ENCODE measurements around the gene RTL1. TPM values are rescaled to one million over a fixed set of nuclear protein-coding genes. Genes with fewer than 3 reads are reported as not detected.

RTL1 gene
- total and polyA plus RNA-seq, 2 of the 13 experiments (the other 11 are each of a cell fraction or from before 2014, with no cell fraction given): not detected

DNA sequence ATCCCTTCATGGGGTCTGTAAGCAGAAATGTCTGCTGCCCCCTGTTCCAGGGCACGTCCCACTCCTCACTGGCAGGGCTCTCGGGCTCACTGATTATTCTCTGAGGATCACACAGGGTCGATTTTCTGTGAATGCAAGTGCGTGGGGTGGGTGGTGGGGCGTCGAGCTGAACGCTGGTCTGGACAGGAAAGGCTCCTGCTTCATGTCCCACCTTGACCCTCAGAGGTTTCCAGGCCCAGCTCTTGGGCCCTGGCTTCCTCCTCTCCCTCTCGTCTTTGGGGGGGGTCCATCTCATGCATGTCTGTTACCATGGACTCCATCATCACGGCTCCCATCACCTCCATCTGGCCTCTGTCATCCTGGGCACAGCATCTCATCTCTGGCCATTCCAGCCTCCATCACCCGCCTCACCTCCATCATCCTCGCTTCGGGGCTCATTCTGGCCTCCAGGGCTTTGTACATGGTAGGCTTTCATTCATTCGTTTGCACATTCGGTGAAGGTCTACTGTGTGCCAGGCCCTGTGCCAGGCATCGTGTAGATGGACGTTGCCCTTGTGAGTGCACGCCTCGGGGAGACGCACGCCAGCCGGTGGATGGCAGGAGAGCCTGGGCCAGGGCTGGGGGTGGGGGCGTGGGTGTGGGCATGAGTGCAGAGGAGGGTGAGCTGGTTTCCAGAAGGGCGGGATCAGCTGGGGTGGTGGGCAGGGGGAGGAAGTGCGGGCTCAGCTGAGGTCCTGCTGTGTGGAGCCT is 34.7 kb downstream of the RTL1 start:
- CTCF ChIA-PET (ENCODE audit: low intra/inter-chr PET ratio, low total read pairs): no interaction called here
- Histone ChIP-seq H3K27ac (ENCODE audit: extremely low read length, insufficient read depth, low read length) (no peak overlapping the region), H3K27me3 (ENCODE audit: control insufficient read depth in 1 of 2, insufficient read depth in 2 of 2, low read length in 2 of 2) (peaks cover 4 to 35% of the 10 kb centered on the region in 2 experiments), H3K36me3 (replicated peaks in 1 of 2; ENCODE audit: control insufficient read depth in 1 of 2, insufficient read depth in 2 of 2, low read length in 2 of 2) (no peaks in the 10 kb centered on the region), H3K9me3 (ENCODE audit: low read length) (no peaks in the 10 kb centered on the region), H3K4me3 (replicated peaks in 1 of 3; ENCODE audit: insufficient read depth in 1 of 3, low read depth in 2 of 3, low read length in 3 of 3) (no peak overlapping the region), H3K79me2 (ENCODE audit: insufficient read depth, low read length) (no peaks in the 10 kb centered on the region), H3K9ac (ENCODE audit: insufficient read depth, low read depth, low read length) (no peak overlapping the region), H4K20me1 (ENCODE audit: insufficient read depth, low read length) (no peaks in the 10 kb centered on the region), H3K4me2 (ENCODE audit: low read depth, low read length) (no peak overlapping the region), H2AFZ (ENCODE audit: low read length) (no peak overlapping the region), H3K4me1 (ENCODE audit: insufficient read depth, low read length) (no peaks in the 10 kb centered on the region)
- intact Hi-C loops (cut with micrococcal nuclease; ENCODE audit: unreplicated experiment) (no loop called here), in situ Hi-C loops (cut with HindIII; ENCODE audit: extremely low pct_ligation_motif_present, low pct_unique_long_range_greater_than_20kb) (no loop called here)
- WGBS (ENCODE audit: low lambda C conversion rate): 57% methylated on average over 18 of the region's 24 CpGs
- no peak for ATAC-seq
- TF ChIP-seq ZNF329 (CRISPR knock-in tag; IDR thresholded peaks at IDR 0.05; ENCODE audit: low read depth) (no peak), PLRG1 (conservative IDR thresholded peaks at IDR 0.05) (no peak), MIXL1 (CRISPR knock-in tag; IDR thresholded peaks at IDR 0.05) (no peak), ZNF350 (CRISPR knock-in tag; IDR thresholded peaks at IDR 0.05; ENCODE audit: borderline replicate concordance, low read depth) (no peak), ZNF564 (CRISPR knock-in tag; IDR thresholded peaks at IDR 0.05) (no peak), ZNF567 (CRISPR knock-in tag; IDR thresholded peaks at IDR 0.05; ENCODE audit: borderline replicate concordance) (no peak), IRX3 (CRISPR knock-in tag; IDR thresholded peaks at IDR 0.05; ENCODE audit: borderline replicate concordance, low read depth) (no peak), SRSF1 (optimal IDR thresholded peaks at IDR 0.05; ENCODE audit: low read depth, low read length) (no peak), ZBTB21 (CRISPR knock-in tag; IDR thresholded peaks at IDR 0.05) (no peak)
- TF ChIP-seq, protein P1, sequence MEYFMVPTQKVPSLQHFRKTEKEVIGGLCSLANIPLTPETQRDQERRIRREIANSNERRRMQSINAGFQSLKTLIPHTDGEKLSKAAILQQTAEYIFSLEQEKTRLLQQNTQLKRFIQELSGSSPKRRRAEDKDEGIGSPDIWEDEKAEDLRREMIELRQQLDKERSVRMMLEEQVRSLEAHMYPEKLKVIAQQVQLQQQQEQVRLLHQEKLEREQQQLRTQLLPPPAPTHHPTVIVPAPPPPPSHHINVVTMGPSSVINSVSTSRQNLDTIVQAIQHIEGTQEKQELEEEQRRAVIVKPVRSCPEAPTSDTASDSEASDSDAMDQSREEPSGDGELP (IDR thresholded peaks at IDR 0.05; ENCODE audit: borderline replicate concordance, low read depth): no peak
- no peak for DNase-seq (ENCODE audit: low spot score)
- no TSS peak for BruUV-seq (replicated peaks)
- no peak for FAIRE-seq
- POLR2A ChIA-PET: no interaction called here
